A549 (cell line): ENCODE measurements around the gene MED28. TPM values are rescaled to one million over a fixed set of nuclear protein-coding genes. Genes with fewer than 3 reads are reported as not detected.

Experiments
- ATAC-seq, 2 experiments: fragments of 200-7000 bp in 1 of 2; fragments of >200 bp in 1 of 2; cut with Nextera tagmentation in 1 of 2; cut with Tn5 transposase in 1 of 2; 3 replicates each; pipeline versions ENCODE4 v1.8.0 to v1.9.1; 2018 to 2020; ENCODE audit warnings: mild to moderate bottlenecking in 1 of 2, moderate library complexity in 1 of 2
- CTCF ChIA-PET: fragments of 300-600 bp; sonication (Branson Sonifier 250); formaldehyde crosslinking; extraction: SDS; loops from one replicate; lab custom pipeline; 2021; ENCODE audit warnings: antibody characterized with exemption, inconsistent platforms; lab: Yijun Ruan, JAX
- POLR2A ChIA-PET: fragments of 350-600 bp; formaldehyde crosslinking; extraction: SDS; loops from one replicate; lab custom pipeline; 2021; ENCODE audit warnings: antibody characterized with exemption, inconsistent platforms; lab: Yijun Ruan, JAX
- DNase-seq, 2 experiments: peaks; one replicate each; pipeline versions ENCODE4 v3.0.0 to v3.0.0-alpha.2; 2011 to 2016; ENCODE audit warnings: low read depth in 1 of 2, low spot score in 1 of 2
- FAIRE-seq: peaks from 2 replicates; lab custom pipeline; 2011; peaks lifted over from hg19 to GRCh38; lab: Jason Lieb, UNC
- H3K27ac ChIP-seq, 2 experiments: fragments of >200 bp; sonication (Bioruptor Twin); formaldehyde crosslinking; 3 replicates each; pipeline ENCODE4 v1.5.1; 2016 to 2017
- H3K4me1 ChIP-seq: fragments of >200 bp; sonication (Bioruptor Twin); formaldehyde crosslinking; 3 replicates; pipeline ENCODE4 v1.6.1; 2016
- H3K4me2 ChIP-seq: fragments of >200 bp; sonication (Bioruptor Twin); formaldehyde crosslinking; 3 replicates; pipeline ENCODE4 v1.6.1; 2016
- H3K4me3 ChIP-seq: fragments of >200 bp; sonication (Bioruptor Twin); formaldehyde crosslinking; 3 replicates; pipeline ENCODE4 v1.5.1; 2016
- H3K9me3 ChIP-seq: fragments of >200 bp; sonication (Bioruptor Twin); formaldehyde crosslinking; 3 replicates; pipeline ENCODE4 v1.6.1; 2016
- BHLHE40 ChIP-seq: IDR thresholded peaks from 2 replicates; pipeline ENCODE4 v1.6.1; 2012; ENCODE audit warnings: low read depth, low read length, inconsistent platforms
- ELK1 ChIP-seq: fragments of 150-350 bp; IDR thresholded peaks from 2 replicates; pipeline ENCODE4 v1.6.1; 2014; ENCODE audit warnings: low read depth, mild to moderate bottlenecking, low read length
- FOSL2 ChIP-seq, 2 experiments: fragments of 450-650 bp in 1 of 2; fragments of >200 bp in 1 of 2; sonication (Bioruptor Twin) in 1 of 2; formaldehyde crosslinking; IDR thresholded peaks; 2 replicates each; pipeline versions ENCODE4 v1.5.0 to v1.6.1; 2016 to 2020; ENCODE audit warnings: mild to moderate bottlenecking in 1 of 2, moderate library complexity in 1 of 2
- GATA3 ChIP-seq: IDR thresholded peaks from 2 replicates; pipeline ENCODE4 v1.6.1; 2012; ENCODE audit warnings: borderline replicate concordance
- HEYL ChIP-seq: fragments of 250-450 bp; sonication (Bioruptor Pico); IDR thresholded peaks from 2 replicates; pipeline ENCODE4 v1.8.0; 2021; ENCODE audit warnings: mild to moderate bottlenecking, moderate library complexity
- HOXA7 ChIP-seq: fragments of 250-450 bp; sonication (Bioruptor Pico); IDR thresholded peaks from 2 replicates; pipeline ENCODE4 v1.5.0; 2020; ENCODE audit warnings: mild to moderate bottlenecking, moderate library complexity
- JUN ChIP-seq, 2 experiments: fragments of >200 bp; sonication (Bioruptor Twin); formaldehyde crosslinking; IDR thresholded peaks; 2 replicates in 1 of 2; 3 replicates in 1 of 2; pipeline ENCODE4 v1.6.1; 2016 to 2017
- KDM1A ChIP-seq: fragments of 200-600 bp; sonication (generic); IDR thresholded peaks from 2 replicates; pipeline ENCODE4 v1.6.1; 2016; ENCODE audit warnings: low read depth, mild to moderate bottlenecking
- KDM5A ChIP-seq: fragments of 200-600 bp; sonication (generic); IDR thresholded peaks from 2 replicates; pipeline ENCODE4 v1.6.1; 2016; ENCODE audit warnings: antibody characterized with exemption, mild to moderate bottlenecking
- MYC ChIP-seq: IDR thresholded peaks from 2 replicates; pipeline ENCODE4 v1.6.1; 2012; ENCODE audit warnings: mild to moderate bottlenecking, inconsistent platforms, low read length, improper control_type of control experiment, borderline replicate concordance
- NR3C1 ChIP-seq: fragments of >200 bp; sonication (Bioruptor Twin); formaldehyde crosslinking; IDR thresholded peaks from 3 replicates; pipeline ENCODE4 v1.6.1; 2017
- POLR2AphosphoS2 ChIP-seq: conservative IDR thresholded peaks from 2 replicates; pipeline ENCODE4 v1.6.1; 2012; ENCODE audit warnings: low read length, improper control_type of control experiment, inconsistent platforms
- REST ChIP-seq: fragments of 200-600 bp; sonication (generic); IDR thresholded peaks from 2 replicates; pipeline ENCODE4 v1.6.1; 2016; ENCODE audit warnings: antibody characterized with exemption, mild to moderate bottlenecking, moderate library complexity
- TFCP2L1 ChIP-seq: fragments of 250-450 bp; sonication (Bioruptor Pico); IDR thresholded peaks from 2 replicates; pipeline ENCODE4 v1.5.0; 2021; ENCODE audit warnings: mild to moderate bottlenecking
- USF2 ChIP-seq: fragments of 450-650 bp; IDR thresholded peaks from 2 replicates; pipeline ENCODE4 v1.6.1; 2014; ENCODE audit warnings: antibody characterized with exemption
- ZC3H11A ChIP-seq: fragments of 450-650 bp; IDR thresholded peaks from 2 replicates; pipeline ENCODE4 v1.6.1; 2014; ENCODE audit warnings: antibody characterized with exemption, mild to moderate bottlenecking
- WGBS: methylation state at CpG from one replicate; pipeline ENCODE4 v1.1.6; 2017; ENCODE audit errors: missing lambda C conversion rate; 5-methylcytosine and 5-hydroxymethylcytosine counted together
- polyA plus RNA-seq, 4 experiments: library from polyadenylated mRNA; depleted of rRNA in 3 of 4; stranded (reverse); fragments of >200 nt; fragmentation: RNase III in 1 of 4; extraction: RNeasy Plus Mini Kit Qiagen cat#74134 plus additional on column Dnase treatment in 1 of 4; gene quantifications; 2 replicates in 3 of 4; 3 replicates in 1 of 4; pipeline ENCODE4 v1.2.3, GENCODE V29; 2011 to 2017

The MED28 gene
- polyA plus RNA-seq, 2 of the 4 experiments (the other 2 are of a cell fraction) = 15.5 to 30.8 TPM

DNA sequence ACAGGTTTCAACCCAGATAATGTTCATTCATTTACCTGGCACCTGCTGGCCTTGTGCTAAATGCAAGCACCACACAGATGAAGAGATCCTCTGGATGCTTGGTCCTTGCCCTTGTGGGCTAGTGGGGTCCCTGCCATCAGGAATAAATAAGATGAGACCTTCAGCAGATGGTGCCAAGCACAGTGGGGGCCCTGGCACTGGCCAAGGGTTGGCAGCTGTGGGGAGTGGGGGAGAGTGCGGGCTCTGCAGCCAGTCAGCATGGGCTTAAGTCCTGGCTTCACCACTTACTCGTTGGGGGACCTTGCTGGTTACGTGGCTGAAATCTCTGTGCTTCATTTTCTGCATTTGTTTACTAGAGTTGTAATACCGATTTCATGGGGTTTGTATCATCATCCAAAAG is 30.5 kb upstream of the MED28 start:
- 76% methylated on average over 4 of the region's 4 CpGs for WGBS
- CTCF ChIA-PET = interaction anchor here (0.9 to 1.2 kb wide), 2 partner anchors 13 to 35 kb away, joined by 3 read pairs; no protein-coding TSS in a partner anchor
- H3K4me1 ChIP-seq = no peaks in the 10 kb centered on the region
- no peak for TF ChIP-seq ZC3H11A
- TF ChIP-seq, all 56 proteins: peak for 0
- ATAC-seq (no peak), FAIRE-seq (no peak), DNase-seq (no peak)
- Histone ChIP-seq H3K27ac (no peak overlapping the region), H3K9me3 (no peaks in the 10 kb centered on the region), H3K4me3 (no peak overlapping the region), H3K4me2 (no peak overlapping the region)
- POLR2A ChIA-PET = no interaction called here

- FAIRE-seq = no peak
- POLR2A ChIA-PET = no interaction called here
- CTCF ChIA-PET = interaction anchor here (0.9 to 1.2 kb wide), 2 partner anchors 13 to 36 kb away, joined by 3 read pairs; no protein-coding TSS in a partner anchor
These were observed 29.8 kb upstream of the MED28 start for GRCh38 chr4:17584521-17585213.

GRCh38 chr4:17587094-17587822 is 27.2 kb upstream of the MED28 start:
- 96% methylated on average over 9 of the region's 9 CpGs for WGBS
- no peaks in the 10 kb centered on the region for H3K4me1 ChIP-seq
- H3K9me3 ChIP-seq = no peaks in the 10 kb centered on the region
- ATAC-seq (no peak), DNase-seq (no peak), FAIRE-seq (no peak)
- H3K27ac ChIP-seq = no peak overlapping the region
- no peak overlapping the region for H3K4me2 ChIP-seq
- ChIA-PET POLR2A (no interaction called here), CTCF (interaction anchor here (0.8 to 2.7 kb wide), 3 partner anchors 10 to 39 kb away, joined by 3 to 6 read pairs (median 3); no protein-coding TSS in a partner anchor)
- no peak overlapping the region for H3K4me3 ChIP-seq
- TF ChIP-seq USF2 (no peak), NR3C1 (no peak), FOSL2 (IDR thresholded peaks at IDR 0.05) (no peak), FOSL2 (CRISPR knock-in tag; IDR thresholded peaks at IDR 0.05) (no peak), HEYL (CRISPR knock-in tag) (no peak), KDM5A (no peak), REST (no peak), JUN (IDR thresholded peaks at IDR 0.05) (no peak), TFCP2L1 (CRISPR knock-in tag) (no peak), POLR2AphosphoS2 (no peak)

More at GRCh38 chr4:17584521-17585213, 29.8 kb upstream of the MED28 start:
- DNase-seq (no peak), ATAC-seq (no peak)
- TF ChIP-seq REST (no peak), KDM1A (no peak), HOXA7 (CRISPR knock-in tag) (no peak), ELK1 (no peak), POLR2AphosphoS2 (no peak), GATA3 (no peak), BHLHE40 (no peak), MYC (no peak)
- Histone ChIP-seq H3K4me2 (no peak overlapping the region), H3K4me3 (no peak overlapping the region), H3K9me3 (no peaks in the 10 kb centered on the region), H3K27ac (no peak overlapping the region), H3K4me1 (no peaks in the 10 kb centered on the region)
- WGBS = 87% methylated on average over 10 of the region's 10 CpGs
